ENCODE measurements around the gene ZEB2. TPM values are rescaled to one million over a fixed set of nuclear protein-coding genes. Genes with fewer than 3 reads are reported as not detected.

ZEB2 gene
- total and polyA plus RNA-seq, 10 of the 15 experiments (the other 5 are each of a cell fraction or from before 2014, with no cell fraction given), result 0.14 to 3.2 (median 0.84) TPM

DNA sequence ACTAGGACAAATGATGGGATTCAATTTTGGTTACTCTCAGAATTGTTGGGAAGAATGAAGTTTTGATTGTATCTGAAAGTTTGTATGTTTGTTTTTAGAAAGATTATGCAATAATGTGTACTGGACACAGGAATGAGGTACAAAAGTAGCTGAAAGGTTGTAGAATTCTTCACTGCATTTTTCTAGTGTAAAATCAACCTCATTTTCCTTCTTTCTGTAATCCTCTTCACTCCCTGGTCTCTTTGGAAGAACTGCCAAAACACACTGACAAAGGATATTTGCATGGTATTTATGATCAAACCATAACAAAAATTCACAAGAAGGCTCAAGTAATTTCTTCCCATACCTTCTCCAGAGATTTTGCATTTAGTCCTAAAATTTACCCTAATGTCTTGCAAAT lies 110.7 kb downstream of the ZEB2 start (continued):
- TF ChIP-seq KAT2A (conservative IDR thresholded peaks at IDR 0.05; ENCODE audit: control insufficient read depth, low read depth, low read length), result no peak
- no peak for TF ChIP-seq EP300 (IDR thresholded peaks at IDR 0.05; ENCODE audit: borderline replicate concordance in 1 of 2, control insufficient read depth in 1 of 2, low read depth in 2 of 2, low read length in 2 of 2)
- no peak for TF ChIP-seq YY1 (IDR thresholded peaks at IDR 0.05; ENCODE audit: low read depth, low read length)

DNA sequence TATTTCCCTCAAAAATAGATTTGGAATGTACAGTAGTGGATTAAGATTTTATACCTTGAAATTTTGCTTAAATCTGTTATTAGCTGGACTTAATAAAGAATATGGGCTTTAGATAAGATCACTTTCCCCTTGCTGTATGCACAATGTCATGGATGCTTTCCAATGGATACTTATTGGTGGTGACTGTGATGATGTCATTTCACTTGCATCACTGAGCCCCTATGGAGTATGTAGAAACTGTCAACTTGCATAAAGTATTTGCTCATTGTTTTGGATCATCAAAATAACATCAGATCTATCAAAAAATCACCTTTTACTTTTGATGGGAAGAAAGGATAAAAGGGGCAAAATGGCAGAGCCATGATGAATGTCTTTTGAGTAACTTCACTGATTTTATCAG lies 112.7 kb downstream of the ZEB2 start:
- no peak overlapping the region for H2AFZ ChIP-seq (ENCODE audit: control insufficient read depth, low read depth, low read length)
- H3K4me2 ChIP-seq (ENCODE audit: control insufficient read depth, insufficient read depth), result no peak overlapping the region
- ATAC-seq, result no peak
- no peak for DNase-seq (ENCODE audit: low read depth, low spot score)
- H3K27me3 ChIP-seq (replicated peaks in 1 of 2; ENCODE audit: control insufficient read depth in 2 of 2, insufficient read depth in 2 of 2, low read length in 1 of 2), result no peaks in the 10 kb centered on the region
- H3K27ac ChIP-seq (ENCODE audit: control insufficient read depth, insufficient read depth), result no peak overlapping the region
- no peak overlapping the region for H3K9ac ChIP-seq (ENCODE audit: control insufficient read depth, insufficient read depth, low read length)
- H3K4me3 ChIP-seq, result no peak overlapping the region
- ChIA-PET SMC1A (ENCODE audit: uncharacterized antibody, unreplicated experiment) (interaction anchor here (0.7 kb wide), 1 partner anchor 86 kb away, joined by 3 read pairs; no protein-coding TSS in a partner anchor), POLR2A (no interaction called here), RAD21 (ENCODE audit: unreplicated experiment) (no interaction called here), CTCF (no interaction called here)
- H4K20me1 ChIP-seq (ENCODE audit: control insufficient read depth, insufficient read depth), result no peaks in the 10 kb centered on the region
- H3K9me3 ChIP-seq (replicated peaks; ENCODE audit: control insufficient read depth, insufficient read depth, low read length), result no peaks in the 10 kb centered on the region
- H3K36me3 ChIP-seq (ENCODE audit: control insufficient read depth in 2 of 2, insufficient read depth in 2 of 2, low read length in 1 of 2), result no peaks in the 10 kb centered on the region
- in situ Hi-C loops (cut with MboI), result no loop called here
- no peaks in the 10 kb centered on the region for H3K79me2 ChIP-seq (ENCODE audit: control insufficient read depth, insufficient read depth, low read length)
- BruUV-seq (replicated peaks), result no TSS peak
- intact Hi-C loops (cut with micrococcal nuclease; ENCODE audit: unreplicated experiment), result no loop called here
- H3K4me1 ChIP-seq (ENCODE audit: control insufficient read depth, insufficient read depth, low read length), result no peaks in the 10 kb centered on the region
- no peak for FAIRE-seq
- TF ChIP-seq MXI1 (IDR thresholded peaks at IDR 0.05; ENCODE audit: low read depth, low read length), result no peak
- no peak for TF ChIP-seq CHD1 (IDR thresholded peaks at IDR 0.05; ENCODE audit: low read depth, low read length)
- TF ChIP-seq, protein P1, sequence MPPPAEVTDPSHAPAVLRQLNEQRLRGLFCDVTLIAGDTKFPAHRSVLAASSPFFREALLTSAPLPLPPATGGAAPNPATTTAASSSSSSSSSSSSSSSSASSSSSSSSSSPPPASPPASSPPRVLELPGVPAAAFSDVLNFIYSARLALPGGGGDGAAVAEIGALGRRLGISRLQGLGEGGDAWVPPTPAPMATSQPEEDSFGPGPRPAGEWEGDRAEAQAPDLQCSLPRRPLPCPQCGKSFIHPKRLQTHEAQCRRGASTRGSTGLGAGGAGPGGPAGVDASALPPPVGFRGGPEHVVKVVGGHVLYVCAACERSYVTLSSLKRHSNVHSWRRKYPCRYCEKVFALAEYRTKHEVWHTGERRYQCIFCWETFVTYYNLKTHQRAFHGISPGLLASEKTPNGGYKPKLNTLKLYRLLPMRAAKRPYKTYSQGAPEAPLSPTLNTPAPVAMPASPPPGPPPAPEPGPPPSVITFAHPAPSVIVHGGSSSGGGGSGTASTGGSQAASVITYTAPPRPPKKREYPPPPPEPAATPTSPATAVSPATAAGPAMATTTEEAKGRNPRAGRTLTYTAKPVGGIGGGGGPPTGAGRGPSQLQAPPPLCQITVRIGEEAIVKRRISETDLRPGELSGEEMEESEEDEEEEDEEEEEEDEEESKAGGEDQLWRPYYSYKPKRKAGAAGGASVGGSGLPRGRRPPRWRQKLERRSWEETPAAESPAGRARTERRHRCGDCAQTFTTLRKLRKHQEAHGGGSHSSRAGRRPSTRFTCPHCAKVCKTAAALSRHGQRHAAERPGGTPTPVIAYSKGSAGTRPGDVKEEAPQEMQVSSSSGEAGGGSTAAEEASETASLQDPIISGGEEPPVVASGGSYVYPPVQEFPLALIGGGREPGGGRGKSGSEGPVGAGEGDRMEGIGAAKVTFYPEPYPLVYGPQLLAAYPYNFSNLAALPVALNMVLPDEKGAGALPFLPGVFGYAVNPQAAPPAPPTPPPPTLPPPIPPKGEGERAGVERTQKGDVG (CRISPR knock-in tag; IDR thresholded peaks at IDR 0.05), result no peak
- TF ChIP-seq, protein P2, sequence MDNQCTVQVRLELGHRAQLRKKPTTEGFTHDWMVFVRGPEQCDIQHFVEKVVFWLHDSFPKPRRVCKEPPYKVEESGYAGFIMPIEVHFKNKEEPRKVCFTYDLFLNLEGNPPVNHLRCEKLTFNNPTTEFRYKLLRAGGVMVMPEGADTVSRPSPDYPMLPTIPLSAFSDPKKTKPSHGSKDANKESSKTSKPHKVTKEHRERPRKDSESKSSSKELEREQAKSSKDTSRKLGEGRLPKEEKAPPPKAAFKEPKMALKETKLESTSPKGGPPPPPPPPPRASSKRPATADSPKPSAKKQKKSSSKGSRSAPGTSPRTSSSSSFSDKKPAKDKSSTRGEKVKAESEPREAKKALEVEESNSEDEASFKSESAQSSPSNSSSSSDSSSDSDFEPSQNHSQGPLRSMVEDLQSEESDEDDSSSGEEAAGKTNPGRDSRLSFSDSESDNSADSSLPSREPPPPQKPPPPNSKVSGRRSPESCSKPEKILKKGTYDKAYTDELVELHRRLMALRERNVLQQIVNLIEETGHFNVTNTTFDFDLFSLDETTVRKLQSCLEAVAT (IDR thresholded peaks at IDR 0.05), result no peak
- TF ChIP-seq KDM1A (IDR thresholded peaks at IDR 0.05; ENCODE audit: borderline replicate concordance), result no peak
- no peak for TF ChIP-seq SUZ12 (IDR thresholded peaks at IDR 0.05; ENCODE audit: unreplicated experiment)
- TF ChIP-seq, protein P3, sequence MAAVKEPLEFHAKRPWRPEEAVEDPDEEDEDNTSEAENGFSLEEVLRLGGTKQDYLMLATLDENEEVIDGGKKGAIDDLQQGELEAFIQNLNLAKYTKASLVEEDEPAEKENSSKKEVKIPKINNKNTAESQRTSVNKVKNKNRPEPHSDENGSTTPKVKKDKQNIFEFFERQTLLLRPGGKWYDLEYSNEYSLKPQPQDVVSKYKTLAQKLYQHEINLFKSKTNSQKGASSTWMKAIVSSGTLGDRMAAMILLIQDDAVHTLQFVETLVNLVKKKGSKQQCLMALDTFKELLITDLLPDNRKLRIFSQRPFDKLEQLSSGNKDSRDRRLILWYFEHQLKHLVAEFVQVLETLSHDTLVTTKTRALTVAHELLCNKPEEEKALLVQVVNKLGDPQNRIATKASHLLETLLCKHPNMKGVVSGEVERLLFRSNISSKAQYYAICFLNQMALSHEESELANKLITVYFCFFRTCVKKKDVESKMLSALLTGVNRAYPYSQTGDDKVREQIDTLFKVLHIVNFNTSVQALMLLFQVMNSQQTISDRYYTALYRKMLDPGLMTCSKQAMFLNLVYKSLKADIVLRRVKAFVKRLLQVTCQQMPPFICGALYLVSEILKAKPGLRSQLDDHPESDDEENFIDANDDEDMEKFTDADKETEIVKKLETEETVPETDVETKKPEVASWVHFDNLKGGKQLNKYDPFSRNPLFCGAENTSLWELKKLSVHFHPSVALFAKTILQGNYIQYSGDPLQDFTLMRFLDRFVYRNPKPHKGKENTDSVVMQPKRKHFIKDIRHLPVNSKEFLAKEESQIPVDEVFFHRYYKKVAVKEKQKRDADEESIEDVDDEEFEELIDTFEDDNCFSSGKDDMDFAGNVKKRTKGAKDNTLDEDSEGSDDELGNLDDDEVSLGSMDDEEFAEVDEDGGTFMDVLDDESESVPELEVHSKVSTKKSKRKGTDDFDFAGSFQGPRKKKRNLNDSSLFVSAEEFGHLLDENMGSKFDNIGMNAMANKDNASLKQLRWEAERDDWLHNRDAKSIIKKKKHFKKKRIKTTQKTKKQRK (IDR thresholded peaks at IDR 0.05; ENCODE audit: low read depth, low read length), result no peak
- TF ChIP-seq PML (IDR thresholded peaks at IDR 0.05; ENCODE audit: low read length), result no peak
- TF ChIP-seq, protein P4, sequence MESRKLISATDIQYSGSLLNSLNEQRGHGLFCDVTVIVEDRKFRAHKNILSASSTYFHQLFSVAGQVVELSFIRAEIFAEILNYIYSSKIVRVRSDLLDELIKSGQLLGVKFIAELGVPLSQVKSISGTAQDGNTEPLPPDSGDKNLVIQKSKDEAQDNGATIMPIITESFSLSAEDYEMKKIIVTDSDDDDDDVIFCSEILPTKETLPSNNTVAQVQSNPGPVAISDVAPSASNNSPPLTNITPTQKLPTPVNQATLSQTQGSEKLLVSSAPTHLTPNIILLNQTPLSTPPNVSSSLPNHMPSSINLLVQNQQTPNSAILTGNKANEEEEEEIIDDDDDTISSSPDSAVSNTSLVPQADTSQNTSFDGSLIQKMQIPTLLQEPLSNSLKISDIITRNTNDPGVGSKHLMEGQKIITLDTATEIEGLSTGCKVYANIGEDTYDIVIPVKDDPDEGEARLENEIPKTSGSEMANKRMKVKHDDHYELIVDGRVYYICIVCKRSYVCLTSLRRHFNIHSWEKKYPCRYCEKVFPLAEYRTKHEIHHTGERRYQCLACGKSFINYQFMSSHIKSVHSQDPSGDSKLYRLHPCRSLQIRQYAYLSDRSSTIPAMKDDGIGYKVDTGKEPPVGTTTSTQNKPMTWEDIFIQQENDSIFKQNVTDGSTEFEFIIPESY (IDR thresholded peaks at IDR 0.05), result no peak
- no peak for TF ChIP-seq IRF4 (IDR thresholded peaks at IDR 0.05; ENCODE audit: low read depth, low read length)
- TF ChIP-seq SMARCA5 (IDR thresholded peaks at IDR 0.05), result no peak
- no peak for TF ChIP-seq STAT3 (IDR thresholded peaks at IDR 0.05; ENCODE audit: low read depth, low read length)

Data from GM12878 (cell line).